GM21381 (cell line): ENCODE data around the gene MAPK11.
"Not testable (repeated sequence)": the region's sequence is repeated elsewhere in the genome, so short reads cannot be mapped to it uniquely, and the experiment has no call there.

ENCODE experiments used
- ATAC-seq: cut with Tn5 transposase; IDR thresholded peaks from one replicate; pipeline ENCODE4 v1.9.1; 2021; ENCODE audit warnings: mild to moderate bottlenecking, moderate library complexity; ENCODE audit not compliant: unreplicated experiment

MAPK11 gene

GRCh38 chr22:50278956-50279619 lies 8.9 kb upstream of the MAPK11 start:
- ATAC-seq: no peak

GRCh38 chr22:50278461-50278860 lies 8.3 kb upstream of the MAPK11 start:
- no peak for ATAC-seq

- ATAC-seq: no peak
These were observed 7.6 kb upstream of the MAPK11 start for GRCh38 chr22:50277761-50278160.

GRCh38 chr22:50276143-50276542 lies 6.0 kb upstream of the MAPK11 start:
- peak; percentile 58 for ATAC-seq

GRCh38 chr22:50275181-50276055 lies 5.2 kb upstream of the MAPK11 start:
- no peak for ATAC-seq

- no peak for ATAC-seq
These were observed 4.6 kb upstream of the MAPK11 start for GRCh38 chr22:50274771-50275170.

GRCh38 chr22:50274311-50274710 lies 4.1 kb upstream of the MAPK11 start:
- no peak for ATAC-seq

GRCh38 chr22:50273781-50274180 lies 3.6 kb upstream of the MAPK11 start:
- not testable (repeated sequence) for ATAC-seq

- not testable (repeated sequence) for ATAC-seq
These were observed 3.2 kb upstream of the MAPK11 start for GRCh38 chr22:50273352-50273751.

GRCh38 chr22:50272044-50272802 lies 2.0 kb upstream of the MAPK11 start:
- ATAC-seq: no peak

- ATAC-seq: no peak
These were observed 1.4 kb upstream of the MAPK11 start for GRCh38 chr22:50271519-50271970.

- ATAC-seq: no peak
These were observed 650 bp upstream of the MAPK11 start for GRCh38 chr22:50270666-50271394.

GRCh38 chr22:50269573-50269969 lies 609 bp downstream of the MAPK11 start:
- no peak for ATAC-seq

- no peak for ATAC-seq
These were observed 1.5 kb downstream of the MAPK11 start for GRCh38 chr22:50268655-50269113.

- no peak for ATAC-seq
These were observed 2.4 kb downstream of the MAPK11 start for GRCh38 chr22:50267591-50268390.

- ATAC-seq: no peak
These were observed 3.2 kb downstream of the MAPK11 start for GRCh38 chr22:50266994-50267393.

GRCh38 chr22:50264946-50265669 lies 5.1 kb downstream of the MAPK11 start:
- no peak for ATAC-seq

- no peak for ATAC-seq
These were observed 6.0 kb downstream of the MAPK11 start for GRCh38 chr22:50264104-50264745.
